Measurements from ENCODE around the gene RD3L. TPM values are rescaled to one million over a fixed set of nuclear protein-coding genes. Genes with fewer than 3 reads are reported as not detected.

Gene RD3L
- total and polyA plus RNA-seq, 9 of the 15 experiments (the other 6 are each of a cell fraction or from before 2014, with no cell fraction given), result 0.14 TPM; not detected in 8

DNA sequence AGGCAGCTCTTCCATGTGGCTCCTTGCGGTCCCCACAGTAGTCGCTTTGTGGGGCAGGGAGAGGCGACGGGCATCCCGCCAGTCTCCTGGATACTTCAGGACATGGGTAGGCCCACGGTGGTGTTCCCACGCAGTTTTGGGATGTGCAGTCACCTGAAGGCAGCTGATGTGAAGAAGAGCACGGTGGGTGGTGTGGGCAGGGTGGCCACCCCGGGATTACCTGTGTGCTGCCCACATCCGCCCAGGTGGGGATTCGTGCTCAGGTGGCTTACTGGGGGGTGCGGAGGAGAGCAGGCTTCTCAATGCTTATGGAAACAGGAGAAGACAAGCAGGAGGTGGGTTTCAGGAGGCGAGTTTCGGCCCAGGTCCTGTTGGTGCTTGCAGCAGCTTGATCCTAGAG lies 42.5 kb downstream of the RD3L start (continued):
- TF ChIP-seq, protein P1, sequence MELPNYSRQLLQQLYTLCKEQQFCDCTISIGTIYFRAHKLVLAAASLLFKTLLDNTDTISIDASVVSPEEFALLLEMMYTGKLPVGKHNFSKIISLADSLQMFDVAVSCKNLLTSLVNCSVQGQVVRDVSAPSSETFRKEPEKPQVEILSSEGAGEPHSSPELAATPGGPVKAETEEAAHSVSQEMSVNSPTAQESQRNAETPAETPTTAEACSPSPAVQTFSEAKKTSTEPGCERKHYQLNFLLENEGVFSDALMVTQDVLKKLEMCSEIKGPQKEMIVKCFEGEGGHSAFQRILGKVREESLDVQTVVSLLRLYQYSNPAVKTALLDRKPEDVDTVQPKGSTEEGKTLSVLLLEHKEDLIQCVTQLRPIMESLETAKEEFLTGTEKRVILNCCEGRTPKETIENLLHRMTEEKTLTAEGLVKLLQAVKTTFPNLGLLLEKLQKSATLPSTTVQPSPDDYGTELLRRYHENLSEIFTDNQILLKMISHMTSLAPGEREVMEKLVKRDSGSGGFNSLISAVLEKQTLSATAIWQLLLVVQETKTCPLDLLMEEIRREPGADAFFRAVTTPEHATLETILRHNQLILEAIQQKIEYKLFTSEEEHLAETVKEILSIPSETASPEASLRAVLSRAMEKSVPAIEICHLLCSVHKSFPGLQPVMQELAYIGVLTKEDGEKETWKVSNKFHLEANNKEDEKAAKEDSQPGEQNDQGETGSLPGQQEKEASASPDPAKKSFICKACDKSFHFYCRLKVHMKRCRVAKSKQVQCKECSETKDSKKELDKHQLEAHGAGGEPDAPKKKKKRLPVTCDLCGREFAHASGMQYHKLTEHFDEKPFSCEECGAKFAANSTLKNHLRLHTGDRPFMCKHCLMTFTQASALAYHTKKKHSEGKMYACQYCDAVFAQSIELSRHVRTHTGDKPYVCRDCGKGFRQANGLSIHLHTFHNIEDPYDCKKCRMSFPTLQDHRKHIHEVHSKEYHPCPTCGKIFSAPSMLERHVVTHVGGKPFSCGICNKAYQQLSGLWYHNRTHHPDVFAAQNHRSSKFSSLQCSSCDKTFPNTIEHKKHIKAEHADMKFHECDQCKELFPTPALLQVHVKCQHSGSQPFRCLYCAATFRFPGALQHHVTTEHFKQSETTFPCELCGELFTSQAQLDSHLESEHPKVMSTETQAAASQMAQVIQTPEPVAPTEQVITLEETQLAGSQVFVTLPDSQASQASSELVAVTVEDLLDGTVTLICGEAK (IDR thresholded peaks at IDR 0.05), result no peak
- TF ChIP-seq, protein P1 (CRISPR knock-in tag; IDR thresholded peaks at IDR 0.05), result no peak
- no peak for TF ChIP-seq ZNF75A (CRISPR knock-in tag; IDR thresholded peaks at IDR 0.05)
